HG03108 (cell line): ENCODE data around the gene CNGA1.
"Not testable (repeated sequence)": the region's sequence is repeated elsewhere in the genome, so short reads cannot be mapped to it uniquely, and the experiment has no call there.

ENCODE experiments used
- ATAC-seq: cut with Tn5 transposase; IDR thresholded peaks from one replicate; pipeline ENCODE4 v1.9.1; 2021; ENCODE audit warnings: moderate library complexity; ENCODE audit not compliant: unreplicated experiment

The CNGA1 gene

GRCh38 chr4:48031802-48032525, 15.5 kb upstream of the CNGA1 start:
- no peak for ATAC-seq

GRCh38 chr4:48030470-48030869, 14.0 kb upstream of the CNGA1 start:
- ATAC-seq, result no peak

GRCh38 chr4:48028696-48029095, 12.2 kb upstream of the CNGA1 start:
- no peak for ATAC-seq

GRCh38 chr4:48027653-48028052, 11.2 kb upstream of the CNGA1 start:
- ATAC-seq, result peak; percentile 78

GRCh38 chr4:48025005-48025404, 8.5 kb upstream of the CNGA1 start:
- no peak for ATAC-seq

- no peak for ATAC-seq
Observed at GRCh38 chr4:48024522-48024921, 8.0 kb upstream of the CNGA1 start.

GRCh38 chr4:48022192-48022799, 5.8 kb upstream of the CNGA1 start:
- no peak for ATAC-seq

- no peak for ATAC-seq
Observed at GRCh38 chr4:48021100-48021499, 4.6 kb upstream of the CNGA1 start.

- ATAC-seq, result no peak
Observed at GRCh38 chr4:48018112-48018511, 1.6 kb upstream of the CNGA1 start.

GRCh38 chr4:48017108-48017571, 659 bp upstream of the CNGA1 start:
- no peak for ATAC-seq

GRCh38 chr4:48015678-48016077, 803 bp downstream of the CNGA1 start:
- no peak for ATAC-seq

GRCh38 chr4:48015216-48015615, 1.3 kb downstream of the CNGA1 start:
- no peak for ATAC-seq

GRCh38 chr4:48012824-48013223, 3.7 kb downstream of the CNGA1 start:
- ATAC-seq, result no peak

- no peak for ATAC-seq
Observed at GRCh38 chr4:48011722-48012121, 4.8 kb downstream of the CNGA1 start.

- ATAC-seq, result not testable (repeated sequence)
Observed at GRCh38 chr4:48010906-48011305, 5.6 kb downstream of the CNGA1 start.

GRCh38 chr4:48008021-48008596, 8.4 kb downstream of the CNGA1 start:
- ATAC-seq, result no peak

GRCh38 chr4:48005781-48006180, 10.7 kb downstream of the CNGA1 start:
- no peak for ATAC-seq

- ATAC-seq, result not testable (repeated sequence)
Observed at GRCh38 chr4:48003568-48003967, 12.9 kb downstream of the CNGA1 start.

- ATAC-seq, result no peak
Observed at GRCh38 chr4:48002267-48002666, 14.2 kb downstream of the CNGA1 start.

GRCh38 chr4:47996021-47996420, 20.5 kb downstream of the CNGA1 start:
- ATAC-seq, result no peak

- not testable (repeated sequence) for ATAC-seq
Observed at GRCh38 chr4:47992475-47992874, 24.0 kb downstream of the CNGA1 start.

- no peak for ATAC-seq
Observed at GRCh38 chr4:47990145-47990544, 26.3 kb downstream of the CNGA1 start.
